Gastroesophageal sphincter (tissue), 4 donors: ENCODE data around the gene LIPG. TPM values are rescaled to one million over a fixed set of nuclear protein-coding genes. Genes with fewer than 3 reads are reported as not detected.
A peak's percentile ranks its signal among the peaks of the same experiment; 100 is the strongest.

ENCODE experiments used
- ATAC-seq: fragments of 150-250 bp; one replicate; pipeline ENCODE4 v1.9.1; 2016; ENCODE audit warnings: mild to moderate bottlenecking, moderate library complexity
- H3K27ac ChIP-seq, 4 donors: fragments of 200-600 bp; sonication (generic) in 3 of 4; 1 replicate in 3 of 4; 2 replicates in 1 of 4; pipeline ENCODE4 v1.5.1; 2016 to 2019
- H3K27me3 ChIP-seq: fragments of 200-600 bp; sonication (generic); one replicate; pipeline ENCODE4 v1.5.1; 2019
- H3K36me3 ChIP-seq, 2 donors: fragments of 200-600 bp; sonication (generic); one replicate each; pipeline ENCODE4 v1.5.1; 2019; ENCODE audit warnings: control low read depth in 1 of 2
- H3K4me1 ChIP-seq, 3 donors: fragments of 200-600 bp; sonication (generic); 1 replicate in 2 of 3; 2 replicates in 1 of 3; pipeline ENCODE4 v1.5.1; 2016 to 2019; ENCODE audit warnings: control low read depth in 2 of 3
- H3K4me3 ChIP-seq, 2 donors: fragments of 200-600 bp; sonication (generic); one replicate each; pipeline ENCODE4 v1.5.1; 2019; ENCODE audit warnings: mild to moderate bottlenecking in 1 of 2, moderate library complexity in 1 of 2
- H3K9me3 ChIP-seq, 3 donors: fragments of 200-600 bp; sonication (generic); one replicate each; pipeline ENCODE4 v1.5.1; 2017 to 2019; ENCODE audit warnings: control low read depth in 2 of 3
- EP300 ChIP-seq: sonication (generic); formaldehyde crosslinking; IDR thresholded peaks from one replicate; pipeline ENCODE4 v1.6.1; 2017; ENCODE audit warnings: antibody characterized with exemption, mild to moderate bottlenecking
- POLR2A ChIP-seq, 2 donors: fragments of 450-650 bp; IDR thresholded peaks; one replicate each; pipeline ENCODE4 v1.6.1; 2017; ENCODE audit warnings: antibody characterized with exemption in 2 of 2, mild to moderate bottlenecking in 2 of 2, moderate library complexity in 1 of 2
- POLR2AphosphoS5 ChIP-seq: sonication (generic); formaldehyde crosslinking; IDR thresholded peaks from one replicate; pipeline ENCODE4 v1.6.1; 2017; ENCODE audit warnings: antibody characterized with exemption
- WGBS, 2 donors: methylation state at CpG; one replicate each; pipeline ENCODE4 v1.1.5; 2018; ENCODE audit warnings: low coverage in 1 of 2; 5-methylcytosine and 5-hydroxymethylcytosine counted together
- total RNA-seq, 4 donors: library from RNA; depleted of rRNA; stranded (reverse); fragments of >200 nt; gene quantifications; one replicate each; pipeline ENCODE4 v1.1.0, GENCODE V29; 2016
- TF ChIP-seq, protein P1 (sequence below), 4 experiments: fragments of 200-600 bp in 2 of 4; fragments of 450-650 bp in 2 of 4; sonication (generic) in 1 of 4; IDR thresholded peaks; one replicate each; pipeline ENCODE4 v1.5.1; 2017 to 2019; ENCODE audit warnings: antibody characterized with exemption in 4 of 4, mild to moderate bottlenecking in 2 of 4, moderate library complexity in 2 of 4

LIPG gene
- total RNA-seq, 4 donors from 2014 or later: 0.12 to 12.4 (median 0.46) TPM

DNA sequence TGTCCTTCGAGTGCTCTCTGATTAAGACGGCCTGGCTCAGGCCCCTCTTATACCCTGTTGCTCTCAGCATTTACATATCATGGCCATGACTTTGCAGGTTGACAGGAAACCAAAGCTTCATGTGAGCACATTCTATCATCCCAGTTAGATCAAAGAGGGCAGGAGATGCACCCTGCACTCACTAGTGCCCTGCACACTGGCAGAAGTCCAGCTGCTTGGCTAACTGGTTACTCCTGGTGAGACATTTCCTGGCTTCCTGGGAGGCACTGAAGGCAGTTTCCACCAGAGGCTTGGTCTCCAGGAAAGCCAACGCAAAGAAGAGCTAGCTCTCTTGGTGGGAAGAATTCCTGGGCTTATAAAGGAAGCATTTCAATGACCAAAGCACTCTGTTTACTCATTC, 66.3 kb downstream of the LIPG start:
- ATAC-seq: no peak
- H3K36me3 ChIP-seq: no peaks in the 10 kb centered on the region
- 85 to 100% methylated on average over 1 to 2 of the region's 3 CpGs for WGBS, 2 donors
- TF ChIP-seq EP300: no peak
- TF ChIP-seq, protein P1, sequence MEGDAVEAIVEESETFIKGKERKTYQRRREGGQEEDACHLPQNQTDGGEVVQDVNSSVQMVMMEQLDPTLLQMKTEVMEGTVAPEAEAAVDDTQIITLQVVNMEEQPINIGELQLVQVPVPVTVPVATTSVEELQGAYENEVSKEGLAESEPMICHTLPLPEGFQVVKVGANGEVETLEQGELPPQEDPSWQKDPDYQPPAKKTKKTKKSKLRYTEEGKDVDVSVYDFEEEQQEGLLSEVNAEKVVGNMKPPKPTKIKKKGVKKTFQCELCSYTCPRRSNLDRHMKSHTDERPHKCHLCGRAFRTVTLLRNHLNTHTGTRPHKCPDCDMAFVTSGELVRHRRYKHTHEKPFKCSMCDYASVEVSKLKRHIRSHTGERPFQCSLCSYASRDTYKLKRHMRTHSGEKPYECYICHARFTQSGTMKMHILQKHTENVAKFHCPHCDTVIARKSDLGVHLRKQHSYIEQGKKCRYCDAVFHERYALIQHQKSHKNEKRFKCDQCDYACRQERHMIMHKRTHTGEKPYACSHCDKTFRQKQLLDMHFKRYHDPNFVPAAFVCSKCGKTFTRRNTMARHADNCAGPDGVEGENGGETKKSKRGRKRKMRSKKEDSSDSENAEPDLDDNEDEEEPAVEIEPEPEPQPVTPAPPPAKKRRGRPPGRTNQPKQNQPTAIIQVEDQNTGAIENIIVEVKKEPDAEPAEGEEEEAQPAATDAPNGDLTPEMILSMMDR (IDR thresholded peaks at IDR 0.05): no peak
- no peak for TF ChIP-seq POLR2AphosphoS5
- no peak for TF ChIP-seq POLR2A (IDR thresholded peaks at IDR 0.05)
- no peaks in the 10 kb centered on the region for H3K27me3 ChIP-seq
- H3K4me3 ChIP-seq: no peak overlapping the region
- no peak overlapping the region for H3K27ac ChIP-seq
- no peaks in the 10 kb centered on the region for H3K9me3 ChIP-seq
- peaks cover 0 to 11% (median 0%) of the 10 kb centered on the region in 3 donors for H3K4me1 ChIP-seq

DNA sequence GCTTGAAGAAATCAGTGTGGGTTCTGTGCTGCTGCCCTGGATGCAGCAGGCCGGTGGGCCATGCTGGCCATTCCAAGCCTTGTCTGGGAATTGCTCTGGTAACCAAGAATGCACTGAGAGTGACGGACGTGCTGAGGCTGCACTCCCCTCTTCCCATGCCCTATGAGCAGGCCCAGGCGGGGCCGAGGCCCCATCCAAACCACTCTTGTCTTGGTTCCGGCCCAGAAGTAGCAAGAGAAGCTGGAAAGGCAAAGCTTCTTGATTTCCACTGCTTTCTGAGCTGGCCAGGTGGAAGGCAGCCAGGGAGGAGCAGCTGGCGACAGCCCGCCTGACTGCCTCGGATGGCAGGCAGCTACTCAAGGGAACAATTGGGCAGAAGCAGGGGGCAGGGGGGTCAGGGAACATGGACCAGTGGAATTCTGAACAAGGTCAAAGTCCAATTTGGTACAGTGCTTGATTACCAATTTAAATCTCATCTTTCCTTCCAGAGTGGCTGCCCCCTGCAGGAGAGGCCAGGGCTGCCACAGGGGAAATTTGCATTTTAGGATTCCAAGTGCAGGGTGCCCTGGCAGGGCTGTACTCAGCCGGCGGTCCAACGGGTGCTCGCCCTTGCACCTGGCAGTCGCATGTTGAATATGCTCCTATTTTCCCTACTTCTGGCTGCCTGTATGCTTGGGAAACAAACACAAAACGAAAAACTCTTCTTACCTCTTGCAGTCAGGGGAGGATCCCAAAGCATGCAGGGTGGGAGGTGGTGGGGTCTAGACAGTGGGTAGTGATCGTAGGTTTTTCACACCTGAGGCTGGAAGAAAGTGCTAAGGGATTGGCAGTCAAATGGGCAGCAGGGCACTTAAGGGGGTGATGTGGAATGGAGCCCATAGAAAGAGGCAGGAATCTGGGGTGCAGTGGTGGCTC, 67.3 kb downstream of the LIPG start:
- ATAC-seq: no peak
- H3K4me1 ChIP-seq: peaks cover 0 to 11% (median 0%) of the 10 kb centered on the region in 3 donors
- no peaks in the 10 kb centered on the region for H3K27me3 ChIP-seq
- H3K4me3 ChIP-seq: no peak overlapping the region
- 40 to 71% methylated on average over 1 to 3 of the region's 16 CpGs for WGBS, 2 donors
- TF ChIP-seq EP300: no peak
- TF ChIP-seq, protein P1 (IDR thresholded peaks at IDR 0.05): peak in 1 of 4 experiments; percentile 14
- H3K9me3 ChIP-seq: no peaks in the 10 kb centered on the region
- H3K27ac ChIP-seq: no peak overlapping the region
- H3K36me3 ChIP-seq: no peaks in the 10 kb centered on the region

DNA sequence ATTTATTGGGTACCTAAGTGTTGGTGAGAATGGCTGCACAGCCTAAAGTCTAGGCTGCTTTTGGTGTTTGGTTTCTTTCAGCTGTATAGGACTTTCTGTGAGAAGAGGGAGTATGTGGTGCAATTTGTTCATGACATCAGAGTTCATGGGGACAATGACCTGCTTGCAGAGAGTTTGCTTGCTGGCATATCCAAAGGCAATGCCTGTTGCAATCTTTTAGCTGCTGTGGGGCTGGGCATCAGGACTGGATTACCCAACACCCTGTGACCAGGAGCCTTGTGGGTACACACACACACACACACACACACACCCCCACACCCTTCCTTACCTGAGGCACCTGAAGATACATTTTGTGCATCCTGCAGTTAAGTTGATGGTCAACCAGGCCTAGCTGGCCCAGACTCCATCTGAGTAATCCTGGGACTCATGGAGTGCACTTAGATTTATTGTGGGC, 68.4 kb downstream of the LIPG start:
- Histone ChIP-seq H3K4me3 (no peak overlapping the region), H3K9me3 (no peaks in the 10 kb centered on the region), H3K4me1 (peaks cover 0 to 11% (median 0%) of the 10 kb centered on the region in 3 donors), H3K27me3 (no peaks in the 10 kb centered on the region), H3K27ac (no peak overlapping the region), H3K36me3 (no peaks in the 10 kb centered on the region)
- no peak for TF ChIP-seq POLR2AphosphoS5
- no peak for ATAC-seq

DNA sequence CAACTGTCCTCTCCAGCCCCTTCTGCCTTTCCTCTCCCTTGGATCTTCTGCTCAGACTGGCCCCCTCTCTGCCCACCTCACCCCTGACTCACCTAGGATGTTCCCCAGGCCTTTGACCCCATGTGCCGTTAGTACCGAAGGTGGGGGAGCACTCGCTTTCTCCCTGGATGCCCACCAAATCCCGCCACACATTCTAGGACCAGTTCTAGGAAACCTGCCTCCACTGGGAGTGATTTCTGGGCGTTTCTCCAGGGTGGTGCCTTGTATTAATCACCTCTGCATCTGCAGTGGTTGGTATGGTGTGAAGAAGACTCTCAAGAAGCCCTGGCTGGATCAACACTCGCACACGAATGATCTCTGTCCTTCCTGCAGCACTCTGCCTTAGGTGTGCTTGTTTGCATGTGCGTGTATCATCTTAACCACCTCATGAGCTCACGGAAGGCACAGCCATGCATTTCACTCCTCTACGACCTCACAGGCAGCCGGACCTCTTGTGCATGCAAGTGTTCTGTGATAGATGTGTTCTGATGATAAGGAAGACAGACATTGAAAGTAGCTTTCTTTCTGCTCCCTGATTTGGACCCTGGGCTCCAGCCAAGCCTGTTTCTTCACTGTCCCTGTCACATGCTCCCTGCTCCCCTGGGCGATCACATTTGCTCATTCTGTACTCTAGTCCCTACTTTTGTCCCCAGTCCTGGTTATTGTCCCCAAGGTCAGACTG, 69.4 kb downstream of the LIPG start:
- ATAC-seq: no peak
- Histone ChIP-seq H3K9me3 (no peaks in the 10 kb centered on the region), H3K27me3 (no peaks in the 10 kb centered on the region), H3K4me1 (peaks cover 0 to 11% (median 0%) of the 10 kb centered on the region in 3 donors), H3K4me3 (no peak overlapping the region), H3K36me3 (no peaks in the 10 kb centered on the region), H3K27ac (no peak overlapping the region)
- WGBS, 2 donors: 90 to 96% methylated on average over 8 to 11 of the region's 12 CpGs
- TF ChIP-seq POLR2A (IDR thresholded peaks at IDR 0.05): no peak
- TF ChIP-seq EP300: no peak
- TF ChIP-seq, protein P1 (IDR thresholded peaks at IDR 0.05): no peak
- TF ChIP-seq POLR2AphosphoS5: no peak

DNA sequence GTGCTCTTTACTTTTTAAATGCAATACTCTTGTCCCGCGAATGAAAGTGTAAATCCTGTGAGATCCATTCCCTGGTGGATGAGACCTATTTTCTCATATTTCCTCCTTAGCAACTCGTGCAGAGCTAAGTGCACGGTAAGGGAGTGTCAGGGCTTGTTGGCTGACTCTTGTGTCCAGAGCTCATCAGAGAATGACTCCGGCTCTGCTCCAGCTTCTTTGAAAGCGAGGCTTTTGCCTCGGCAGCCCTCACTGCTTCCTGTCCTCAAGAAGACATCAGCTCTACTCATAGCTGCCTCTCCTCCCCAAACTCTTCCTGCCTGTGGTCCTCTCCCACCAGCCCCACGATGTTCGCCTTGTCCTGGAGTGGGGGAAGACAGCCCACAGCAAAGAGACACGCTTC, 70.7 kb downstream of the LIPG start:
- no peak for ATAC-seq
- H3K4me3 ChIP-seq: no peak overlapping the region
- WGBS, 2 donors: 52 to 64% methylated on average over 3 to 4 of the region's 10 CpGs

More for the DNA sequence above, 70.7 kb downstream of the LIPG start:
- H3K9me3 ChIP-seq: no peaks in the 10 kb centered on the region
- H3K27me3 ChIP-seq: peaks cover 3% of the 10 kb centered on the region
- H3K27ac ChIP-seq: no peak overlapping the region
- H3K4me1 ChIP-seq: peaks cover 0 to 11% (median 0%) of the 10 kb centered on the region in 3 donors
- H3K36me3 ChIP-seq: no peaks in the 10 kb centered on the region
- TF ChIP-seq POLR2AphosphoS5 (no peak), EP300 (no peak), POLR2A (IDR thresholded peaks at IDR 0.05) (no peak)
- TF ChIP-seq, protein P1 (IDR thresholded peaks at IDR 0.05): no peak
